Measurements from ENCODE around the gene MICU1. TPM values are rescaled to one million over a fixed set of nuclear protein-coding genes. Genes with fewer than 3 reads are reported as not detected.

The MICU1 gene
- total and polyA plus RNA-seq, 2 of the 13 experiments (the other 11 are each of a cell fraction or from before 2014, with no cell fraction given): 32.5 to 56.1 TPM

DNA sequence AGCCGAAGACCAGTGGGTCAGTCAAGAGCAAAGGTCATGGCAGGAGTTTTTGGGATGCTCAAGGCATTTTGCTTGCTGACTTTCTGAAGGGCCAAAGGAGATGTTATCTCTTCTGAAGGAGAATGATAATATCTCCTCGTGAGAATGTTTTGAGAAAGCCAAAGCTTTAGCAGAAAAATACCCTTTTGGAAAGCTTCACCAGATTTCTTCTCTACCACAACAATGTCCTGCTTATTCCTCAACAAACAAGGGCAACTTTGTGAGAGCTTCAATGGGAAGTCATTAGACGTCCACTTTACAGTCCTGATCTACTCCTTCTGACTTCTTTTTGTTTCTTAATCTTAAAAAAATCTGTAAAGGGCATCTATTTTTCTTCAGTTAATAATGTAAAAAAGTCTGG is 138.4 kb downstream of the MICU1 start (continued):
- TF ChIP-seq, protein P1, sequence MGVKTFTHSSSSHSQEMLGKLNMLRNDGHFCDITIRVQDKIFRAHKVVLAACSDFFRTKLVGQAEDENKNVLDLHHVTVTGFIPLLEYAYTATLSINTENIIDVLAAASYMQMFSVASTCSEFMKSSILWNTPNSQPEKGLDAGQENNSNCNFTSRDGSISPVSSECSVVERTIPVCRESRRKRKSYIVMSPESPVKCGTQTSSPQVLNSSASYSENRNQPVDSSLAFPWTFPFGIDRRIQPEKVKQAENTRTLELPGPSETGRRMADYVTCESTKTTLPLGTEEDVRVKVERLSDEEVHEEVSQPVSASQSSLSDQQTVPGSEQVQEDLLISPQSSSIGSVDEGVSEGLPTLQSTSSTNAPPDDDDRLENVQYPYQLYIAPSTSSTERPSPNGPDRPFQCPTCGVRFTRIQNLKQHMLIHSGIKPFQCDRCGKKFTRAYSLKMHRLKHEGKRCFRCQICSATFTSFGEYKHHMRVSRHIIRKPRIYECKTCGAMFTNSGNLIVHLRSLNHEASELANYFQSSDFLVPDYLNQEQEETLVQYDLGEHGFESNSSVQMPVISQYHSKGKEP (CRISPR knock-in tag; IDR thresholded peaks at IDR 0.05): no peak
- TF ChIP-seq ZSCAN20 (CRISPR knock-in tag; IDR thresholded peaks at IDR 0.05; ENCODE audit: borderline replicate concordance) (no peak), HNRNPLL (IDR thresholded peaks at IDR 0.05; ENCODE audit: low read depth, low read length, poor library complexity, severe bottlenecking) (no peak), RAD51 (IDR thresholded peaks at IDR 0.05; ENCODE audit: borderline replicate concordance) (no peak), HDAC2 (CRISPR knock-in tag; IDR thresholded peaks at IDR 0.05) (no peak)

DNA sequence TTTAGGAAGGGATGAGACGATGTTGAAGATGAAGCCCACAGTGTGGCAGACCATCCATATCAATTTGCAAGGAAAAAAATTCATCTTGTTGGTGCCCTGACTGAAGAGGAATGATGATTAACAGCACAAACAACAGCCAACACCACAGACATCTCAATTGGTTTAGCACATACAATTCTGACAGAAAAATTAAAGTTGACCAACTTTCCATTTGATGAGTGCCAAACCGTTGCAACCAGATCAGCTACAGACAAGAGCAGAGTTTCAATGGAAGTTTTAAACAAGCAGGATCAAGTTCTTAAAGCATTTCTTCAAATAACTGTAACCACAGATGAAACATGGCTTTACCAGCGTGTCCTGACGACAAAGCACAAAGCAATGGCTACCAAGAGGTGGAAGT is 138.8 kb downstream of the MICU1 start:
- TF ChIP-seq SRY (CRISPR knock-in tag; IDR thresholded peaks at IDR 0.05) (no peak), MTF2 (CRISPR knock-in tag; IDR thresholded peaks at IDR 0.05; ENCODE audit: borderline replicate concordance) (no peak), NFKBIZ (CRISPR knock-in tag; IDR thresholded peaks at IDR 0.05) (no peak), RARA (CRISPR knock-in tag; IDR thresholded peaks at IDR 0.05) (no peak), ZKSCAN8 (CRISPR knock-in tag; IDR thresholded peaks at IDR 0.05; ENCODE audit: borderline replicate concordance) (no peak), PITX1 (CRISPR knock-in tag; IDR thresholded peaks at IDR 0.05) (no peak), SALL1 (CRISPR knock-in tag; IDR thresholded peaks at IDR 0.05) (no peak), ARNTL (CRISPR knock-in tag; IDR thresholded peaks at IDR 0.05) (no peak)
- TF ChIP-seq, protein P2, sequence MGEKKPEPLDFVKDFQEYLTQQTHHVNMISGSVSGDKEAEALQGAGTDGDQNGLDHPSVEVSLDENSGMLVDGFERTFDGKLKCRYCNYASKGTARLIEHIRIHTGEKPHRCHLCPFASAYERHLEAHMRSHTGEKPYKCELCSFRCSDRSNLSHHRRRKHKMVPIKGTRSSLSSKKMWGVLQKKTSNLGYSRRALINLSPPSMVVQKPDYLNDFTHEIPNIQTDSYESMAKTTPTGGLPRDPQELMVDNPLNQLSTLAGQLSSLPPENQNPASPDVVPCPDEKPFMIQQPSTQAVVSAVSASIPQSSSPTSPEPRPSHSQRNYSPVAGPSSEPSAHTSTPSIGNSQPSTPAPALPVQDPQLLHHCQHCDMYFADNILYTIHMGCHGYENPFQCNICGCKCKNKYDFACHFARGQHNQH (CRISPR knock-in tag; IDR thresholded peaks at IDR 0.05): no peak
- TF ChIP-seq, protein P3, sequence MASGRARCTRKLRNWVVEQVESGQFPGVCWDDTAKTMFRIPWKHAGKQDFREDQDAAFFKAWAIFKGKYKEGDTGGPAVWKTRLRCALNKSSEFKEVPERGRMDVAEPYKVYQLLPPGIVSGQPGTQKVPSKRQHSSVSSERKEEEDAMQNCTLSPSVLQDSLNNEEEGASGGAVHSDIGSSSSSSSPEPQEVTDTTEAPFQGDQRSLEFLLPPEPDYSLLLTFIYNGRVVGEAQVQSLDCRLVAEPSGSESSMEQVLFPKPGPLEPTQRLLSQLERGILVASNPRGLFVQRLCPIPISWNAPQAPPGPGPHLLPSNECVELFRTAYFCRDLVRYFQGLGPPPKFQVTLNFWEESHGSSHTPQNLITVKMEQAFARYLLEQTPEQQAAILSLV (CRISPR knock-in tag; IDR thresholded peaks at IDR 0.05; ENCODE audit: borderline replicate concordance): no peak
- H3K79me2 ChIP-seq (ENCODE audit: insufficient read depth, low read length): no peaks in the 10 kb centered on the region
- DNase-seq (ENCODE audit: low spot score): no peak
- H3K9me3 ChIP-seq (ENCODE audit: low read length): no peaks in the 10 kb centered on the region
- H3K27ac ChIP-seq (ENCODE audit: extremely low read length, insufficient read depth, low read length): no peak overlapping the region
- intact Hi-C loops (cut with micrococcal nuclease; ENCODE audit: unreplicated experiment) (no loop called here), in situ Hi-C loops (cut with HindIII; ENCODE audit: extremely low pct_ligation_motif_present, low pct_unique_long_range_greater_than_20kb) (no loop called here)
- H3K4me3 ChIP-seq (replicated peaks in 1 of 3; ENCODE audit: insufficient read depth in 1 of 3, low read depth in 2 of 3, low read length in 3 of 3): no peak overlapping the region
- POLR2A ChIA-PET: no interaction called here
- no peak for FAIRE-seq
- no peak for ATAC-seq
- peaks cover 0 to 15% of the 10 kb centered on the region in 2 experiments; a peak in 3 of 5 replicates for H3K36me3 ChIP-seq (replicated peaks in 1 of 2; ENCODE audit: control insufficient read depth in 1 of 2, insufficient read depth in 2 of 2, low read length in 2 of 2)
- H3K27me3 ChIP-seq (ENCODE audit: control insufficient read depth in 1 of 2, insufficient read depth in 2 of 2, low read length in 2 of 2): no peaks in the 10 kb centered on the region
- CTCF ChIA-PET (ENCODE audit: low intra/inter-chr PET ratio, low total read pairs): no interaction called here
- H3K4me1 ChIP-seq (ENCODE audit: insufficient read depth, low read length): no peaks in the 10 kb centered on the region
- H4K20me1 ChIP-seq (ENCODE audit: insufficient read depth, low read length): no peaks in the 10 kb centered on the region
- no TSS peak for BruUV-seq (replicated peaks)
- H3K9ac ChIP-seq (ENCODE audit: insufficient read depth, low read depth, low read length): no peak overlapping the region
- 97% methylated on average over 4 of the region's 4 CpGs for WGBS (ENCODE audit: low lambda C conversion rate)
- no peak overlapping the region for H2AFZ ChIP-seq (ENCODE audit: low read length)
- no peak overlapping the region for H3K4me2 ChIP-seq (ENCODE audit: low read depth, low read length)

Measured in HepG2 (cell line).